HepG2 (cell line): ENCODE results near the gene MTSS2.

Experiments used
- MAFF ChIP-seq: IDR thresholded peaks from 2 replicates; pipeline ENCODE4 v1.6.1; 2011; ENCODE audit warnings: low read depth, low read length, improper control_type of control experiment
- PTBP1 ChIP-seq: fragments of 200-400 bp; formaldehyde crosslinking; IDR thresholded peaks from 2 replicates; pipeline ENCODE4 v1.6.1; 2018; ENCODE audit warnings: low read length, low read depth; ENCODE audit not compliant: poor library complexity, severe bottlenecking
- RBFOX2 ChIP-seq: fragments of 200-400 bp; formaldehyde crosslinking; IDR thresholded peaks from 2 replicates; pipeline ENCODE4 v1.6.1; 2017; ENCODE audit warnings: low read depth, mild to moderate bottlenecking, low read length
- SRY ChIP-seq: sonication (generic); formaldehyde crosslinking; IDR thresholded peaks from 2 replicates; pipeline ENCODE4 v1.8.0; 2022; ENCODE audit warnings: mild to moderate bottlenecking, missing genetic modification reagents
- ZNF121 ChIP-seq: sonication (generic); formaldehyde crosslinking; IDR thresholded peaks from 2 replicates; pipeline ENCODE4 v1.5.0; 2020; ENCODE audit warnings: mild to moderate bottlenecking, missing genetic modification reagents
- TF ChIP-seq, protein P1 (sequence below): sonication (generic); formaldehyde crosslinking; IDR thresholded peaks from 2 replicates; pipeline ENCODE4 v1.5.0; 2020; ENCODE audit warnings: mild to moderate bottlenecking, missing genetic modification reagents, moderate library complexity

DNA sequence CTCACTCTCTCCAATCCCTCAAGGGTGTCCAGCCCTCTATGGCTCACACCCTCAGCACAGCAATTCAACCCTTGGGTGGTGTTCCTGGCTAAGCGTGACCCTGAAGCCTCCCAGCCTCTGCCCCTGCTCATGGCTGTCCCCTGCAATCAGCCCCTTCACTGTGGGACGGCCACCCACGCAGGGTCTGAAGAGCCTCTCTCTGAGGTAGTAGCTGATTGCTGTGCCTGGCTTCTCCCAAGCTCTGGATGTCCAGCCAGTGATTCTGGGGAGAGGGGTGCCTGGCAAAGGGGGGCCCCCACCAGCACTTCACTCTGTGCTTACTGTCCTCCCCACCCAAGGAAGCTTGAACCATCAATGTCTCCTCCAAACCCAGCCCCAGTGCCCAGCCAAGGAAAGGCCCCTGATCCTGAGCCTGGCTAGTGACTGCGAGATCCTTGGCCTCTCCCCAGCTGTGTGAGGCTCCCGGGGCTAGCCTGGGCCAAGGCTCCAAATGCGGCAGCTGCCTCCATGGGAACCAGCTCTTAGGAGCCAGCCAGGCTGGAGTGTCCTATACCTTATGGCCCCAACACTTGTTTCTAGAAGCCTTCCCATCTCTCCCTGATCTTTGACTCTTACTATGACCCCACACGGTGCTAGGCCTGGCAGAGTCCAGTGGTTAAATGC lies 9.9 kb downstream of the MTSS2 start:
- TF ChIP-seq, protein P1, sequence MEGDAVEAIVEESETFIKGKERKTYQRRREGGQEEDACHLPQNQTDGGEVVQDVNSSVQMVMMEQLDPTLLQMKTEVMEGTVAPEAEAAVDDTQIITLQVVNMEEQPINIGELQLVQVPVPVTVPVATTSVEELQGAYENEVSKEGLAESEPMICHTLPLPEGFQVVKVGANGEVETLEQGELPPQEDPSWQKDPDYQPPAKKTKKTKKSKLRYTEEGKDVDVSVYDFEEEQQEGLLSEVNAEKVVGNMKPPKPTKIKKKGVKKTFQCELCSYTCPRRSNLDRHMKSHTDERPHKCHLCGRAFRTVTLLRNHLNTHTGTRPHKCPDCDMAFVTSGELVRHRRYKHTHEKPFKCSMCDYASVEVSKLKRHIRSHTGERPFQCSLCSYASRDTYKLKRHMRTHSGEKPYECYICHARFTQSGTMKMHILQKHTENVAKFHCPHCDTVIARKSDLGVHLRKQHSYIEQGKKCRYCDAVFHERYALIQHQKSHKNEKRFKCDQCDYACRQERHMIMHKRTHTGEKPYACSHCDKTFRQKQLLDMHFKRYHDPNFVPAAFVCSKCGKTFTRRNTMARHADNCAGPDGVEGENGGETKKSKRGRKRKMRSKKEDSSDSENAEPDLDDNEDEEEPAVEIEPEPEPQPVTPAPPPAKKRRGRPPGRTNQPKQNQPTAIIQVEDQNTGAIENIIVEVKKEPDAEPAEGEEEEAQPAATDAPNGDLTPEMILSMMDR (CRISPR knock-in tag): no peak
- TF ChIP-seq PTBP1 (no peak), SRY (CRISPR knock-in tag) (no peak), MAFF (no peak), RBFOX2 (no peak), ZNF121 (CRISPR knock-in tag) (no peak)
